IMR-90 (cell line): ENCODE data around the gene NPLOC4. TPM values are rescaled to one million over a fixed set of nuclear protein-coding genes. Genes with fewer than 3 reads are reported as not detected.

Experiments used
- polyA plus RNA-seq, 3 experiments: library from polyadenylated mRNA; depleted of rRNA; stranded (reverse); fragments of >200 nt; gene quantifications; 2 replicates each; pipeline ENCODE4 v1.2.3, GENCODE V29; 2012; ENCODE audit warnings: low replicate concordance in 1 of 3
- total RNA-seq: library from RNA; depleted of rRNA; stranded (reverse); fragments of >200 nt; gene quantifications from 2 replicates; pipeline ENCODE4 v1.2.3, GENCODE V29; 2012
- TF ChIP-seq, protein P1 (sequence below): conservative IDR thresholded peaks from 2 replicates; pipeline ENCODE4 v1.5.1; 2012; ENCODE audit warnings: mild to moderate bottlenecking, low read depth, low read length, improper control_type of control experiment

NPLOC4 gene
- total and polyA plus RNA-seq, 2 of the 4 experiments (the other 2 are of a cell fraction): 70.4 to 78.3 TPM

- TF ChIP-seq, protein P1, sequence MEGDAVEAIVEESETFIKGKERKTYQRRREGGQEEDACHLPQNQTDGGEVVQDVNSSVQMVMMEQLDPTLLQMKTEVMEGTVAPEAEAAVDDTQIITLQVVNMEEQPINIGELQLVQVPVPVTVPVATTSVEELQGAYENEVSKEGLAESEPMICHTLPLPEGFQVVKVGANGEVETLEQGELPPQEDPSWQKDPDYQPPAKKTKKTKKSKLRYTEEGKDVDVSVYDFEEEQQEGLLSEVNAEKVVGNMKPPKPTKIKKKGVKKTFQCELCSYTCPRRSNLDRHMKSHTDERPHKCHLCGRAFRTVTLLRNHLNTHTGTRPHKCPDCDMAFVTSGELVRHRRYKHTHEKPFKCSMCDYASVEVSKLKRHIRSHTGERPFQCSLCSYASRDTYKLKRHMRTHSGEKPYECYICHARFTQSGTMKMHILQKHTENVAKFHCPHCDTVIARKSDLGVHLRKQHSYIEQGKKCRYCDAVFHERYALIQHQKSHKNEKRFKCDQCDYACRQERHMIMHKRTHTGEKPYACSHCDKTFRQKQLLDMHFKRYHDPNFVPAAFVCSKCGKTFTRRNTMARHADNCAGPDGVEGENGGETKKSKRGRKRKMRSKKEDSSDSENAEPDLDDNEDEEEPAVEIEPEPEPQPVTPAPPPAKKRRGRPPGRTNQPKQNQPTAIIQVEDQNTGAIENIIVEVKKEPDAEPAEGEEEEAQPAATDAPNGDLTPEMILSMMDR: no peak
Observed at GRCh38 chr17:81509972-81510784, 126.7 kb downstream of the NPLOC4 start (continued).
